PC-9 (cell line): ENCODE results near the gene HCN4. TPM values are rescaled to one million over a fixed set of nuclear protein-coding genes. Genes with fewer than 3 reads are reported as not detected.

Source experiments
- BruUV-seq: library from RNA; stranded (reverse); fragments of 400-500 nt; replicated peaks from 2 replicates; lab custom pipeline; 2021; lab: Mats Ljungman, UMichigan
- CTCF ChIA-PET: fragments of 300-600 bp; sonication (Branson Sonifier 250); formaldehyde crosslinking; loops from one replicate; lab custom pipeline; 2022; ENCODE audit warnings: antibody characterized with exemption; lab: Charles Lee
- POLR2A ChIA-PET: fragments of 300-600 bp; sonication (Branson Sonifier 250); formaldehyde crosslinking; loops from one replicate; lab custom pipeline; 2022; ENCODE audit warnings: antibody characterized with exemption; ENCODE audit not compliant: unreplicated experiment; lab: Charles Lee
- DNase-seq, 2 experiments: peaks; one replicate each; pipeline versions ENCODE4 v3.0.0 to v3.0.0-alpha.2; 2015 to 2022; ENCODE audit warnings: mixed read lengths in 1 of 2
- H2AFZ ChIP-seq: fragments of 200-600 bp; sonication (generic); 2 replicates; pipeline ENCODE4 v1.8.1; 2017; ENCODE audit warnings: antibody characterized with exemption
- H3F3A ChIP-seq: fragments of 200-600 bp; sonication (generic); 2 replicates; pipeline ENCODE4 v1.8.1; 2017; ENCODE audit warnings: antibody characterized with exemption, mild to moderate bottlenecking, low read depth; ENCODE audit not compliant: insufficient read depth
- H3K27ac ChIP-seq: fragments of 200-600 bp; sonication (generic); 2 replicates; pipeline ENCODE4 v1.6.1; 2016; ENCODE audit warnings: mixed run types
- H3K27me3 ChIP-seq: fragments of 200-600 bp; sonication (generic); 2 replicates; pipeline ENCODE4 v1.6.1; 2016; ENCODE audit warnings: low read depth, mixed run types; ENCODE audit not compliant: insufficient read depth
- H3K36me3 ChIP-seq: fragments of 200-600 bp; sonication (generic); 2 replicates; pipeline ENCODE4 v1.6.1; 2016; ENCODE audit warnings: low read depth, mixed run types
- H3K4me1 ChIP-seq: fragments of 200-600 bp; sonication (generic); replicated peaks from 2 replicates; pipeline ENCODE4 v1.6.1; 2016; ENCODE audit warnings: mixed run types; ENCODE audit not compliant: insufficient read depth
- H3K4me2 ChIP-seq: fragments of 200-600 bp; sonication (generic); 2 replicates; pipeline ENCODE4 v1.6.1; 2017; ENCODE audit warnings: mixed run types
- H3K4me3 ChIP-seq: fragments of 200-600 bp; sonication (generic); 2 replicates; pipeline ENCODE4 v1.6.1; 2016; ENCODE audit warnings: mixed run types
- H3K79me2 ChIP-seq: fragments of 200-600 bp; sonication (generic); 2 replicates; pipeline ENCODE4 v1.6.1; 2017; ENCODE audit warnings: low read depth, mixed run types
- H3K9me2 ChIP-seq: fragments of 200-600 bp; sonication (generic); 2 replicates; pipeline ENCODE4 v1.8.1; 2017; ENCODE audit warnings: mild to moderate bottlenecking; ENCODE audit not compliant: insufficient read depth
- H3K9me3 ChIP-seq: fragments of 200-600 bp; sonication (generic); 2 replicates; pipeline ENCODE4 v1.8.1; 2016; ENCODE audit warnings: low read depth; ENCODE audit not compliant: insufficient read depth
- H4K20me1 ChIP-seq: fragments of 200-600 bp; sonication (generic); 2 replicates; pipeline ENCODE4 v1.8.1; 2017; ENCODE audit not compliant: insufficient read depth
- CTCF ChIP-seq: fragments of 200-600 bp; sonication (generic); conservative IDR thresholded peaks from 2 replicates; pipeline ENCODE4 v1.6.1; 2017; ENCODE audit warnings: mixed run types, antibody characterized with exemption, mild to moderate bottlenecking, moderate library complexity
- EZH2 ChIP-seq: fragments of 200-600 bp; sonication (generic); IDR thresholded peaks from 2 replicates; pipeline ENCODE4 v1.8.0; 2017; ENCODE audit warnings: antibody characterized with exemption, low read depth
- intact Hi-C: fragments of 100-400 bp; cut with micrococcal nuclease; formaldehyde crosslinking; loops from one replicate; pipeline ENCODE4 v1.10.0; 2022; ENCODE audit not compliant: unreplicated experiment
- total RNA-seq: library from RNA; stranded (reverse); gene quantifications from 2 replicates; pipeline ENCODE4 v1.2.3, GENCODE V29; 2021

The HCN4 gene
- total RNA-seq, 1 experiment from 2014 or later = not detected

- no TSS peak for BruUV-seq
- CTCF ChIA-PET = no interaction called here
- no peaks in the 10 kb centered on the region for H3K36me3 ChIP-seq
- 0 out of 2 replicates have a peak, but pooled peaks cover 6% of the 10 kb centered on the region for H3K27me3 ChIP-seq
- no peak overlapping the region for H3K4me2 ChIP-seq
- no peaks in the 10 kb centered on the region for H3K9me2 ChIP-seq
- peaks cover 16% of the 10 kb centered on the region for H3K4me1 ChIP-seq
- POLR2A ChIA-PET = no interaction called here
- TF ChIP-seq CTCF (no peak), EZH2 (no peak)
- H3K4me3 ChIP-seq = no peak overlapping the region
- no peak overlapping the region for H2AFZ ChIP-seq
- H4K20me1 ChIP-seq = no peaks in the 10 kb centered on the region
- no peaks in the 10 kb centered on the region; the same call in 1 of the 2 replicates for H3K9me3 ChIP-seq
- no peak for DNase-seq
- peaks cover 17% of the 10 kb centered on the region for H3F3A ChIP-seq
- H3K27ac ChIP-seq = no peak overlapping the region
- intact Hi-C loops = no loop called here
- no peaks in the 10 kb centered on the region for H3K79me2 ChIP-seq
Observed at GRCh38 chr15:73391128-73391872, 22.5 kb upstream of the HCN4 start.

GRCh38 chr15:73389971-73390544, 21.3 kb upstream of the HCN4 start:
- peaks cover 17% of the 10 kb centered on the region for H3F3A ChIP-seq
- H3K9me3 ChIP-seq = no peaks in the 10 kb centered on the region; the same call in 1 of the 2 replicates
- no peak overlapping the region for H3K4me3 ChIP-seq
- ChIA-PET POLR2A (no interaction called here), CTCF (no interaction called here)
- no peak overlapping the region for H3K4me2 ChIP-seq
- no peaks in the 10 kb centered on the region for H3K36me3 ChIP-seq
- H3K4me1 ChIP-seq = peaks cover 16% of the 10 kb centered on the region
- DNase-seq = no peak
- TF ChIP-seq CTCF (no peak), EZH2 (no peak)
- no peak overlapping the region for H3K27ac ChIP-seq
- no peaks in the 10 kb centered on the region for H4K20me1 ChIP-seq
- BruUV-seq = no TSS peak
- H2AFZ ChIP-seq = no peak overlapping the region
- H3K27me3 ChIP-seq = 0 out of 2 replicates have a peak, but pooled peaks cover 6% of the 10 kb centered on the region
- intact Hi-C loops = no loop called here
- no peaks in the 10 kb centered on the region for H3K9me2 ChIP-seq
- H3K79me2 ChIP-seq = no peaks in the 10 kb centered on the region

- no peak overlapping the region for H2AFZ ChIP-seq
- DNase-seq = no peak
- intact Hi-C loops = no loop called here
- no peaks in the 10 kb centered on the region for H3K9me2 ChIP-seq
- no peak for TF ChIP-seq CTCF
- TF ChIP-seq EZH2 = no peak
- peaks cover 17% of the 10 kb centered on the region for H3F3A ChIP-seq
- POLR2A ChIA-PET = no interaction called here
- no peak overlapping the region for H3K4me3 ChIP-seq
- H3K9me3 ChIP-seq = no peaks in the 10 kb centered on the region; the same call in 1 of the 2 replicates
- H4K20me1 ChIP-seq = no peaks in the 10 kb centered on the region
- 0 out of 2 replicates have a peak, but pooled peaks cover 6% of the 10 kb centered on the region for H3K27me3 ChIP-seq
- H3K36me3 ChIP-seq = no peaks in the 10 kb centered on the region
- BruUV-seq = no TSS peak
- H3K4me1 ChIP-seq = peaks cover 16% of the 10 kb centered on the region
- no peaks in the 10 kb centered on the region for H3K79me2 ChIP-seq
- H3K27ac ChIP-seq = no peak overlapping the region
- CTCF ChIA-PET = no interaction called here
- H3K4me2 ChIP-seq = no peak overlapping the region
Observed at GRCh38 chr15:73389539-73389938, 20.8 kb upstream of the HCN4 start.
